ENCODE data around the gene ETV6.
"Not testable (repeated sequence)": the region's sequence is repeated elsewhere in the genome, so short reads cannot be mapped to it uniquely, and the experiment has no call there.

ETV6 gene

GRCh38 chr12:11649413-11650285 is at the start of gene ETV6:
TSS of gene ETV6 (plus strand) at chr12:11649674. CDS start at chr12:11650128, 454 bp downstream.
- peak; percentile 76 for DNase-seq (ENCODE audit: low spot score)

DNA sequence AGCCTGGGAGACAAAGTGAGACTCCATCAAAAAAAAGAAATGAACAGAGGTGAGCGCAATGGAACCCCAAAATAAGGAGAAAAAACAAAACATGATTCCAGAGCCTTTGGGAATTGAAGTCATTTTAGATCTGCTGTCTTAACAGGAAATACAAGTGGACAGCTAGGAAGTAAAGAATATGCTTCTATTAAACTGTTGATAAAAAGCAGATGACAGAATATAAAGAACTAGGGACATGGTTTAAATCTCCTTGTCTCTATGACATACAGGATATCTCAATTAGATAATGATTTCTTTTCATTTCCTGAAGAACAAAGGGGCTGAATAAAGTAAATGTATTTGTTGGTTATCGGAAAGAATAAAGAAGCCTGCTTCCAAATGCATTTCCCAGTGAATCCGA is 49.3 kb upstream of the ETV6 start:
- no peak for DNase-seq (ENCODE audit: low spot score)

DNA sequence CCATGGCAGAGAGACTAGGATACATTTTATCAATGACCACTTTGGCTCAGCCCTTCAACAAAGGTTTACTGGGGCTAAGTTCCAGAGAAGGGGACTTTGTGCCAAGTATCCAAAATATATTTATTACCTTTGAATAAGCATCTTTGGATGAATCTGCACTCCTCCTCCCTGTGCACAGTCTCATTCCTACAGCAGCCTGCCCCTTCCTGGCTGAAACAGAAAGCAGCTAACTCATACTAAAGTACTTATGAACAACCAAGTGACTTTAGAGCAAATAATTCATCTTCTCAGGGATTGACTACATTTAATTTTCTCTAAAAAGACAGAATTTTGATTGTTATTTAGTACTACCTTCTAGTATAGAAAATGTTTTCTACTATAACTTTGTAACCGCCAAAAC is 47.8 kb upstream of the ETV6 start:
- DNase-seq (ENCODE audit: low spot score) = no peak

GRCh38 chr12:11607313-11608081 is 42.0 kb upstream of the ETV6 start:
- peak; percentile 47 for DNase-seq (ENCODE audit: low spot score)

DNA sequence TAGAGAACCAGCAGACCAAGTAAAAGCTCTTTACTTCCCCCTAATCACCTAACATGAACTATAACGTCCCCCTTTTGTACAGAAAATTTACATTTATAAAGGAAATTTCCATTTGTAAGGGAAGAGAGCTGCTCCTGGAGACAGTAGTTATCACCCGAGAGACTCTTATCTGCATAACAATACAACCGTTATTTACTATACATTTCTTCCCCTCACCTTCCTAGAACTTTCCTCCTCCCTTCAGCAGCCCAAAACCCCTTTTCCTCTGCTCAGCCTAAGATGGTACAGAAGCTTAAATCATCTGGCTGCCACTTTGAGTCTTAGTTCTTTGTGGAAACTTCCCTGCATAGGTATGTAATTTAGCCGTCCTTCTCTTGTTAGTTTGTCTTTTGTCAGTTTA is 40.4 kb upstream of the ETV6 start:
- no peak for DNase-seq (ENCODE audit: low spot score)

DNA sequence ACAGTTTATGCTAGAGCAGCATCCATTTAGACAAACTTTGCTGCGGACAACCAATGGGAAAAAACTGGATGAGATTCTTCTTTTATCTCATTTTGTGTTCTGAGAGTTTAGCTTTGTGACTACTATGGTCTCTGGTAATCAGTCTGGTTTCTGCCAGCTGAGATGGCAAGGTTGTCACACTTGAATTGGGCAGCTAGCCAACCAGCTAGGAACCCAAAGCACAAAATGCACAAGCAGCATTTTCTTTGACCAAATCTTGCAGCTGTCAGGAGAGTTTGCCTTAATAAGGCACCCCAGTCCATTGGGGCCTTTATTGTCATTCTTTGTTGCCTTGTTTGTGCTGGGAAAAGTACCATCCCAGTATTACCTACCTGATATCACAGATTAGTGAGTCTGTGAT is 34.0 kb upstream of the ETV6 start:
- no peak for DNase-seq (ENCODE audit: low spot score)

GRCh38 chr12:11618046-11618445 is 31.4 kb upstream of the ETV6 start:
- DNase-seq (ENCODE audit: low spot score) = no peak

- DNase-seq (ENCODE audit: low spot score) = no peak
These were observed 27.6 kb upstream of the ETV6 start for GRCh38 chr12:11621797-11622423.

DNA sequence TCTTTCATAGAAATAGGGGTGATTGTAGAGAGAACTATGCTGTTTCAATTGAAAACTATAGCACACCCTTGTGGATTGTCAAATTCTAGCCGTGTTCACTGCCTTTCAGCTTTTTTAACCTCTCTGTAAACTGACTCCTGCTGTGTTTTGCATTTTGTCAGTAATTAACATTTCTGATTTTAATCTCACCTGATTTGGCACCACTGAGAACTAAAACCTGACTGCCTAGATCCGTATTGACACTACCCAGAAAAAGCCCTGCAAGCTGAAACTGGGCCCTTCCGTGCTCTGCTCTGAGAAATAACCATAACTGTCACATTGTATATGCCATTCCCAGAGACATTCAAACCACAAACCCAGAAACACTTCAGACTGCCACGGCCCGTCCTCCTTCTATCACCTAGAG is 26.6 kb upstream of the ETV6 start:
- DNase-seq (ENCODE audit: low spot score) = no peak

- no peak for DNase-seq (ENCODE audit: low spot score)
These were observed 26.1 kb upstream of the ETV6 start for GRCh38 chr12:11623382-11623781.

DNA sequence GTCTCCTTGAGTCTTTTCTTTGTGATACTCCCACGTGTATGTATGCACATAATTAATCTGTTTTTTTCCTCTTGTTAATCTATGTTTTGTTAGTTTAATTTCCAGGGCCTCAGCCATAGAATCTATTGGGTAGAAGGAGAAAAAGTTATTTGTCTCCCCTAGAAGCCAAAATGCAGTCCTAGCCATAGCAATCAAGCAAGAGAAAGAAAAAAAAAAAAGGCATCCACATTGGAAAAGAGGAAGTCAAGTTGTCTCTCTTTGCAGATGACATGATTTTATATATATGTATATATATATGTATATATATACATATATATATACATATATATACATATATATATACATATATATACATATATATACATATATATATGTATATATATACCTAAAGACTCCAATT is 25.4 kb upstream of the ETV6 start:
- no peak for DNase-seq (ENCODE audit: low spot score)

- DNase-seq (ENCODE audit: low spot score) = not testable (repeated sequence)
These were observed 21.8 kb upstream of the ETV6 start for GRCh38 chr12:11627709-11628108.

DNA sequence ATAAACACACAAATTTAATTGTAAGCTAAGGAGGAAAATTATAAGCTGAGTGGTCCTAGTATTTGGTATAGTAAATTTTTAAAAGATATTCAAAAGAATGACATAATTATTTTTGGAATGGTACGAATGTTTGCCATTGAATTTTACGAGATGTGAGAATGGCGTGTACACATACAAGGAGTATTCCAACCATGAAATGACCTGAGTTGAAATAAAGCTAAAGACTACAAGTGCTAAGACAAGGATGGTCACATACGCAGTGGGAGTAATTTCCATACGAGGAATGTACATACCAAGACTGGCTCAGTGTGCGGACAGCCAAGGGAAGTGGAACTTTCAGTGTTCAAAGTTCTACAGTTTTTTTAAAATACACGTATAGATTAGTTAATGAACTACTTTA is 21.1 kb upstream of the ETV6 start:
- no peak for DNase-seq (ENCODE audit: low spot score)

- no peak for DNase-seq (ENCODE audit: low spot score)
These were observed 19.3 kb upstream of the ETV6 start for GRCh38 chr12:11630046-11630706.

DNA sequence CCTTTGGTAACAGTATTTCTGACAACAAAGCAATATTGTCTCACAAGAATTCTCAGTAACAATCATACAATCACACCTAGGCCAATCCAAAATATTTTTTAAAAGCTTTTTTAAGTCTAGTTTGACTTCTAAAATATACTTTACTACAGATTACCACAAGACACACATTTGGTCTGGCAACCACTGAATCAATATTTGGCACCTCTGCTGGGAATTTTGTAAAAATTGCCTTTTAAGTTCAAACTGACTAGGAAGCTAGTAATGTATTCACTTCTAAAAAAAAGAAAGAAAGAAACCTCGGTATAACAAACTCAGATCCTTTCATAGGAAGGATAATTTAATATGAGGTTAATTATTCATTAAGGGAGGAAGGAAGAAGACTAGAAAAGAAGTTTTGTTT is 18.2 kb upstream of the ETV6 start:
- no peak for DNase-seq (ENCODE audit: low spot score)

GRCh38 chr12:11631881-11632280 is 17.6 kb upstream of the ETV6 start:
- not testable (repeated sequence) for DNase-seq (ENCODE audit: low spot score)

GRCh38 chr12:11633968-11634367 is 15.5 kb upstream of the ETV6 start:
- DNase-seq (ENCODE audit: low spot score) = no peak

GRCh38 chr12:11635341-11635740 is 14.1 kb upstream of the ETV6 start:
- no peak for DNase-seq (ENCODE audit: low spot score)

DNA sequence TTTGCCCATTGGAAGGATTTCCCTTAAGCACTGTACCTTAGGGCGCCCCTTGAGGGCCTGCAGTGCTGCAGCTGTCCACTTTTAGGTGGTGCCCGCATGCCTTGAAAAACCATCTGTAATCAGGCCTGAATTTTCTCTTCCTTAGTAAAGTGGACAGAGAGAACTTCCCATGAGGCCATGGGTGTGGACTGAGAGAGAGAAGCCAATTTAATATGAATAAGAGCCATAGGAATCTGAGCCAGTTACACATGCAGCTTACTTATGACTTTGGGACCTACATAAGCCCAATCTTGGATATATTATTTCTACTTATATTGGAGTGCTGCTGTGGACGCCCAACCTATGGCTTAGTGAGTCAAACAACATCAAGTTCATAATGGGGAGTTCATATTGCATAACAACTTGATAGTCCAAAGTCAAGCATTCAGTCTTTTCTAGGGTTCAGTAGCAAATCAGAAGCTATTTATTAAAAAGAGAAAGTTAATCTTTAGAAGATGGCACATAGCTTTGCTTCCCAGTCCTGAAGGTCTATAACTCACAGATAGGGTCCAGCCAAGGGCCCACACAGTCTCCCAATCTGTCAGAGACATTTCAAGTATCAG is 11.1 kb upstream of the ETV6 start:
- DNase-seq (ENCODE audit: low spot score) = peak; percentile 37

GRCh38 chr12:11639454-11639853 is 10.0 kb upstream of the ETV6 start:
- DNase-seq (ENCODE audit: low spot score) = no peak

DNA sequence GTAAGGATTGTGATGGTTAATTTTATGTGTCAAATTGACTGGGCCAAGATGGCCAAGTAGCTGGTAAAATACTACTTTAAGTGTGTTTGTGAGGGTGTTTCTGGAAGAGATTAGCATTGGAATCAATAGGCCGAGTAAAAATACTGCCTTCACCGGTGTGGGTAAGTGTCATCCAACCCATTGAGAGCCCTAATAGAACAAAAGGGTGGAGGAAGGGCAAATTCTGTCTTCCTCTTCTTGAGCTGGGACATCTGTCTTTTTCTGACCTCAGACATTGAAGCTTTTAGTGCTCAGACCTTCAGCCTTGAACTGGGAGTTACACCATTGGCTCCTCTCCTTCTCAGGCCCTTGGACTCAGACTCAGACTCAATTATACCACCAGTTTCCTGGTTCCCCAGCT is 8.0 kb upstream of the ETV6 start:
- no peak for DNase-seq (ENCODE audit: low spot score)

- no peak for DNase-seq (ENCODE audit: low spot score)
These were observed 6.7 kb upstream of the ETV6 start for GRCh38 chr12:11642785-11643184.
